HG03354 (cell line): ENCODE results near the gene FGF1.

ENCODE experiments used
- ATAC-seq: cut with Tn5 transposase; IDR thresholded peaks from one replicate; pipeline ENCODE4 v1.9.1; 2021; ENCODE audit warnings: mild to moderate bottlenecking; ENCODE audit not compliant: unreplicated experiment, poor library complexity, severe bottlenecking

Gene FGF1

DNA sequence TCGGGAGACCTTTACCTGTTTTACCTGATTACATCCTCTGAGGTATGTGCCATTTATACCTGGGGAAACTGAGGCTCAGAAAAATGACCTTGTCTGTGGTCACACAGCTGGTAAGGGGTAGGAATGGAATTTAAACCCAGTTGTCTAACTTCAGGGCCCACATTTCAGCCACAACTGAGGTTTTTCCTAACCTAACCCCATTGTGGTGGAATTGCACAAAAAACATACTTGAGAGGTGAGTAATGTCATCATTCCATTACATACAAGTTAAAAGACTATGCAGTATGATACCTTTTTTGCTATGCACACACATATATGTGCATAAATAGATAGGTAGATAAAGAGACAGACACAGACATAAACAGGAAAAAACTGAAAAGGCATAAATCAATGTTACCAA, 14.1 kb downstream of the FGF1 start:
- no peak for ATAC-seq

DNA sequence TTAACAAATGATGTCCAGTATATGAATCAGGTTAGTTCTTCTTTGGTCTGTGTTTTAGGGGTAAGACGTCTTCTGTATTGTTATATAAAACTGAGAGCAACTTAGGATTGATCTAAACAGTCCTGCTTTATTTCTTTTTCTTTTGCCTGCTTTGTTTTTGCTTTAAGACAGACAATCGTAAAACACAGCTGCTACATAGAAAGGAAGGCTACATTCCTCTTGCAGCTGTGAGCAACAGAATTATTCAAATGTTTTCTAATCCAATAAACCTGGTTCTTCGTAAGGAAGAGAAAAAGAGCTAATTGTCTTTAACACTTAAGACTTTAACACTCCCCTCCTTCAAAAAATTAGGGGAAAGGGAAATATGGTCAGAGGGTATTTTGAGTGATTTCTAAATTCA, 14.6 kb downstream of the FGF1 start:
- no peak for ATAC-seq

DNA sequence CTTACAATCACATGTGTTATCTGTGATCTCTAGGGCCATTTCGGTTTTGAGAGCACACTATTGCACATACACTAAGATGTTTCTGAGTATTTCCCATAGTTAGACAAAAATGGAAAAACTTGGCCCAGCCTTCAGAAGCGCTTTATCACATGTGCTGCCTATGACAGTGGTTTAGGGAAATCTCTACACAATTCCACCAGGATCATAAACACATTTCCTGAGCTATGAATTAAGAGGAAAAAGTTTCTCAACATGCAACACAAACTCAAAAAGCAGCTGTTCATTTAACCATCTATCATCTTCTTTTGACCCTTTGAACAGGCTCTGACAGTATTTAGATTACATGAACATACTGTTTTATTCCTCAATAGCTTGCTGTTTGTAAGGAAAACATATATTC, 15.1 kb downstream of the FGF1 start:
- ATAC-seq, result no peak

DNA sequence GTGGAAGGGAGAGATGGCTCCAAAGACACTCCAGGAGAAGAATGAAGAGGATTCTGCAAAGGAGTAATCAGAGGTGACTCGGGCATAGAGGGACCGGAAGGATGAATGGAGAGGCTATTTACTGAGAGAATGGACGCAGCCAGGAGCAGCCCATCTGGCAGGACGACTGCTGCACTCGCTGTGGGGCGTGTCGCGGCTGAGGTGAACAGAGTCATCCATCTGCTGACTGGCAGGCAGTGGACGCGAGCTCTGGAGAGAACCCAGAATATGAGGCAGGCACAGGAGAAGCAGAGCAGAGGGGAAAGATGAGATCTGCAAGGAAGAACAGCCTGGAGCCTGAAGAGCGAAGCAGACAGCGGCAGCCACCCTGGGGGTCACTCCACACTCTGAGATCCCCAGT, 16.4 kb downstream of the FGF1 start:
- ATAC-seq, result no peak

DNA sequence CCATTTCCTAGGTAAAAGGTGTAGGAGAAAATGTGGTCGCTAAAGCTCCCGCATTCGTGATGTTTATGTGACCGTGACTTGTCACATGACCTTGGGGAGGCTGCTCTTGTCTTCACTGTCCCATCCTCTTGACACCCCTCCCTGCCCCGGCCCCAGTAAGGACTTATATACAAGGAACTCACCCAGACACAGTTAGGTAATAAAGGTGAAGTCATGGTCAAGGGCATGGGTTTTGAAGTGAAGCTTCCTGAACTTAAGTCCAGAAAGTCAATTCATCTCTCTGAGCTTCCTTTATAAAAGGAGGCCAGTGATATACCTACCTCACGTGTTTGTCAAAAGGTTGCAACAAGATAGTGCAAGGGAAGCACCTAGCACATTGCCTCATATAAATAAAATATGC, 17.6 kb downstream of the FGF1 start:
- ATAC-seq, result no peak

DNA sequence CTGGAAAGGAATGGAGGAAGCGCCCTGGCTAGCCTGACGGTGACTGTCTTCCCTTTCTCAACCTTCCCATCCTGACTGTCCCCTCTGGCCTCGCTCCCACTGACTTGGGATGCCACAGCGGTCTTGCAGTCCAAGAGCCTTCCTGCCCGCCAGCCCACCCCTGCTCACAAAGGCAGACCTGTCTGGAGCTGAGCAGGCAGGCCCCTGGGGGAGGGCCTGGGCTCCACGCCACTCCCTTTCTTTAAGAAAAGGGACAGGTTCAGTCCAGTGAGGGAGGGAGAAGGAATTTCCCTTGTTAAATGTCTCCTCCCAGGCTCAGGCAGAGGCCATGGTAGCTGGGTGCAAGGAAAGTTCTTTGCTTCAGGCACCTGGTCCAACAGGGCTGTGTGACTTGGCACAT, 18.1 kb downstream of the FGF1 start:
- ATAC-seq, result no peak

DNA sequence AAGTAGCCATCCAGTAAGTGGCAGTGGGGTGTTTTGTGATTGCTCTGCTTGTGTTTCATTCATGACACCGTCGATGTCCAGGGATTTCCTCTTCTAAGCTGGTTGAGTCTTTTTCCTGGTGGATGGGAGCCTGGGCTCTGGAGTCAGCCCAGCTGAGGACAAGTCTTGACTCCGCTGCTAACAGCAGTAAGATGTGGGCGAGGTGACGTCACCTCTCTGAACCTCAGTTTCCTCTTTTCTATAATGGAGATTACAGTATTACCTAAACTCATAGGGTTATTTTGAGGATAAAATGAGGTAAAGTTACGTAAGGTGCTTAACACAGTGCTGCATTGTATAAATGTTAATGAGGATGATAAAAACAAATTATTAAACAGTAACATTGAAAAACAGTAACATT, 21.3 kb downstream of the FGF1 start:
- ATAC-seq, result no peak

DNA sequence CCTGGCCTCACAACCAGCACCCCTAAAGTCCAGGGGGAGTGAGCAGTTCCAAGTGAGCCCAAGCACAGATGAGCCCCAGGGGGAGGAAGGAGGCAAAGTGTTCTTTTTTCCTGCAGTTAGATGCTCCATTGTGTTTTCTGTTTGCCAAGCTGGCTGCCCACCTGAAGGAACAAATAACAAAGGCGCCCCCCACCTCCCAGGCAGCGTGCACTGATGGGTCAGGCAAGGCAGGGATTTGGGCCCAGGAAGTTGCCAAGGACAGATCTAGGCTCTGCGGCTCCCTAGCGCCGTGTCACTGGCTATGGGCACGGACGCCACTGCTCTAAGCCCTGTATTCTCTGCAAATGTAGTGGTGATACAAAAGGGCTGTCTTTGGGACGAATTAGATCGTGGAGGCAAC, 21.8 kb downstream of the FGF1 start:
- ATAC-seq, result no peak

DNA sequence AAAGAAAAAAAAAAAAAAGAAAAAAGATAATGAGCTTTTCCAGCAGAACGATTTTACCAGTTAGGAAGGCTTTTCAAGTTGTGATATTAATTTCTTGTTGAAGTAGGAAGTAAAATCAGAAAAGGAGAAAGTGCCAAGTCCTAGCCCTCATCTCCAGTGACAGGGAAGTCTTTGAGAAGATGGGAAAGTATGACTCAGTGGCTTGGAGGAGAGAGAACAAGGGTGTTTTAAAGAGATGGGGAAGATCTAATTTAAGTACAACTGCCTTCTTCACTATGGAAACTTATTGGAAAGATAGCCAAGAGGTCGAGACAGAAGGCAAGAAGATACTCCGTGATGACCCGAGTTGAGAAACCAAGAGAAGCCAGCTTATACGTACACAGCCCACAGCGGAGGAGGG, 22.6 kb downstream of the FGF1 start:
- no peak for ATAC-seq

DNA sequence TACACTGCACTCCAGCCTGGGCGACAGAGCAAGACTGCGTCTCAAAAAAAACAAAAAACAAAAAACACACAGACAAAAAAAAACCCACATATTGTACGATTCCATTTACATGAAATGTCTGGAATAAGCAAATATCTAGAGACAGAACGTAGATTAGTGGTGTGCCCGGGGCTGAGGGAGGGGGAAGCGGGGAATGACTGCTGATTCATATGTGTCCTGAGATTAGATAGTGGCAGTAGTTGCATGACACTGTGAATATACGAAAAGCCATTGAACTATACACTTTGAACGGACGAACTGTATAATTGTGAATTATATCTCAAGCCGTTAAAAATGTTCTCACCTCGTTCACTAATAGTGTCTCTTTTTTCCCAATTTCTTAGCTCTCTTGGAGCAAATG, 23.9 kb downstream of the FGF1 start:
- no peak for ATAC-seq

DNA sequence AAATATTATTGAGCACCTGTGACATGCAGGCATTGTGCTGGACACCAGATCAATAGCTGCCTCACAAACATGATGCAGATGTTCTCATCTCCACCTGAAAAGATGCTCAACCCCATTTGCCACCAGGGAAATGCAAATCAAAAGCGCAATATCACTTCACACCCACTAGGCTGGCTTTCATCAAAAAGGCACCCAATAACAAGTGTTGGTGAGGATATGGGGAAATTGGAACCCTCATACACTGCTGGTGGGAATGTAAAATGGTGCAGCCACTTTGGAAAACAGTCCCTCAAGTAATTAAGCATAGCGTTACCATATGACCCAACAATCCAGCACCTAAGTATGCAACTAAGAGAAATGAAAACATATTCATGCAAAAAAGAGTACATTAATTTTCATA, 24.7 kb downstream of the FGF1 start:
- ATAC-seq, result no peak

DNA sequence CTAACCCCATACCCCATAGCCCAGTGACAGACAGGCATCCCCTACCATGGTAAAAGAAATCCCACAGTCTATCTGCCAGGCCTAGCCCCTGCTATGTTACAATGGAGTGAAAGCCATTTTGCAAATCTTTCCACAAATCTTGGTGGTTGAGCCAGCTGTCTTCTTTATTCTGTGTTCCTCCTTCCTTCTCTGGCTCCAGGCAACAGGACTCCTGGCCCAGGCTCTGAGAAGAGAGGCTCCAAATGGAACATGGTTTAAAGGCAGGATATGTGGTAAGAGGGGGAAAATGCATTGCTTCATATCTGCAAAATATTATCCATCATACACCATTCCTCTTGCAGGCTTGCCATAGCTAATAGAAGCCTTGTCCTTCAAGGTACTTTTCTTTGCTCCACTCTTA, 25.2 kb downstream of the FGF1 start:
- no peak for ATAC-seq

DNA sequence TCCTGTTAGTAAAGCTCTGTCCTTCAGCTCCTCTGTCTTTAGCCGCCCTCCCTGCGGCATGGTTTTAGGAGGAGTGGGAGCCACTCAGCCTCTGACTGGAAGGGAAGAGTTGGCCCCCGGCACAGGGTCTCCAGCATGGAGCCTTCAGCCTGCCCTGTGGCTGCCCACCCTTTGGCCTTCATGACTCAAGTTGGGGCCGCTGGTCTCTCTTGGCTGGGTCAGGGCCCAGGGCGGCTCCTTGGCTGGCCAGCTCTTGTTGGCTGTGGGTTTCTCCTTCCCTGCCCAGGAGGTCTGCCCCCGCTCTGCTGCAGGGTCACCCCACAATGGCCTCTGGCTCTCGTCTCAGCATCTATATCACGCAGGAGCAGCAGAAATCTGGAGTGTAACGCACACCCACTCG, 25.7 kb downstream of the FGF1 start:
- no peak for ATAC-seq

DNA sequence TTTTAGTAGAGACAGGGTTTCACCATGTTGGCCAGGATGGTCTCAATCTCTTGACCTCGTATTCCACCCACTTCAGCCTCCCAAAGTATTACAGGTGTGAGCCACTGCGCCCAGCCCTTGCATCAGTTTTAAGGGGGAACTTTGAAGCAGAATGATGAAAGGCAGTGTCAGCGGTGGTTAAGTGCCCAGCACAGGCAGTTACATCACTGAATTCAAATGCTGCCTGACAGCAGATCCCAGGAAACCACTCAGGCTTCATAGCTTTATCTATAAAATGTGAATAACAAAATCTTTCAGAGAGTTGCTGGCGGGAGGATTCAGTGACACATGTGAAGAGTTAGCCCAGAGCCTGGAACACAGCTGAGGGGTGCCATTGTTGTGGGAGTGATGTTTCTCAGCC, 26.5 kb downstream of the FGF1 start:
- no peak for ATAC-seq

DNA sequence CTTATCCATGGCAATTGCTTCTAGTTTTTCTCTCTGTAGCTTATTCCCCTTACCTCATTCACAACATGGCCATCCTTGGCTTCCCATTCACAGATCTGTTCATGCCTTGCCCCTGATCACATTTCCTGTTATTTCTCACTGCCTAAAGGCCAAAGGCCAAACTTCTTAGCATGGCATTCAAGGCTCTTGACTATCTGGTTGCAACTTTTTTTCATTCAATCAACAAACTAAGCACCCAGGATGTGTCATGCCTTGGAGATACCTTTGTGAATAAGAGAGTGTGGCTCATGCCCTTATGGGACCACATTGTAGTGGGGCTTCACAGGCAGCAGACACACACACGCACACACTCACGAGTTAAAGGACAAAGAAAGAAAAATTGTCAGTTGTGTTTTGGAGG, 27.6 kb downstream of the FGF1 start:
- no peak for ATAC-seq

DNA sequence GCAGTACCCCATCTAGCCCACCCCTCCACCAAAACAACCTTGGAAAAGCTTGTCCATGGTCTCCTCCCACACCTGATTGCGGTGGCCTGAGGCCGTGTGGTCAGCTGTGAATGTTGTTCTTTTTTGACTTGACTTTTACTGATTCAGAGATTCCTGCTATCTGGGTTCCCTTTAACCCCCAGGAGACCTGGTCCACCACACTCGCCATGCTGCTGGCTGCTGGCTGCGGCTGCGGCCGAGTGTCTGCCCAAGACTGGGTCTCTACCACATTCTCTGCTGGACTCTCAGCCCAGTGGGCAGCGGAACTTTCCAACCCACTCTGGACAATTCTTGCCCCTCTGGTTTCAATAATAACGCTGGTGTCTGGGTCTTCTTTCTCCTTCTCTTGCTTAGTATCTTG, 28.4 kb downstream of the FGF1 start:
- ATAC-seq, result no peak

DNA sequence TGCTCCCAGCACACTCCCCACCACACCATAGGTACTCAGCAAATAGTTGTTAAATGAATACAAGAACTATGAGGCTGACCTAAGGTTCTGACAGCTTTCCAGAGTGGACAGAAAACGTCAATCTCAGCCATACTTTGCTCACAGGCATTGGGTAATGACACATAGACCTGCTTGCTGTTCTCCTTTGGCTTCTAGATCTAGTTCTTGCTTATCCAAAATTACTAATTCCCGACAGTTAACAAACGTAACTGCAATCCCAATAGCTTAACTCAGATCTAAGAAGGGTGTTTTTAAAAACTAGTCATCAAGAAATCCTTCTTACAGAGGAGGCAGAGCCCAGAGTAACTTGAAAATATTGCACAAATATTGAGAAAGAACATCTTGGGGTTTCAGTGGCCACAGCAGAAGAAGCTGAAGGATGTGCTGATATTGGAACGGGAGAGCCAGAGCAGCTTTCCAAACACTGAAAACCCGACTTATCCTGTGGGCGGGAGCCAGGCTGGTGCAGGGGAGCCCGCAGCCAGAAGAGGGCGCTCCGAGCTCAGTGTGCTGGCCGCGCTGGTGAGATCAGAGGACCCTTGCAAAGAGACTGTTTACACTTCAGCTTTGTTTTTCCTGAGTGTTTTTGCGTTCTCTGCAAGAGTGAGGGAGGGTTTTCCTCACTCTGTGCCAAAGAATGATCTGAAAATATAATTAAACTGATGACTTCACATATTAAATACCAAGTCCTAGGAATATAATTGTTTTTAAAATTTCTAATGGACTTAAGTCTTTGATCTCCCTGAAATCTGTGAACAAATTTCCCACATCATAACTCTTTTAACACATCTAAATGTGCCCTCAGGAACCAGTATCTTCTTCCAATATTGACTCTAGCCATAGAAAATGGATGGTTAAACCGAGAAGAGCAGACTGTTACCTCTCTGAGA, 30.3 kb downstream of the FGF1 start:
- ATAC-seq, result peak; percentile 83

DNA sequence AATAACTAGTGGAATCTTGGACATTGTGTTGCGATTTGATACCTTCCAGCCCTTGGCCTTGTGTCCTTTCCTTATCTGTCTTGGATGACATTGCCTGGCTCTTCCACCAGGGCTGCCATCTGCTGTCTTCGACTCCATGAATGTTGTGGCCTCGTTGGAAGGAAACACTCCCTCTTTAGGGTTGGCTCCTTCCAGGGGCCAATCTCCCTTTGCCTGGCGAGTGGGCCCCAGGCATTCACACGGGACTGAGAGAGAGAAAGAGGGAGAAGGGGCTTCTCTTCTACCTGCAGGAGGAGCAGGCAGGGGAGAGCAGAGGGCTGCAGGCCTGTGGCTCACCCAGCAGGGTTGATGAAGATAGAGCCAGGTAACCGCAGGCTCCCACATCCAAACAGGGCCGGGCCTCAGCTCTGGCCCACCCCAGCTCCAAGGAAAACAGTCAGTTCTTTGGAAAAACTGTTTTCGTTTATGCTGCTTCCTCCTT, 31.3 kb downstream of the FGF1 start:
- ATAC-seq, result no peak

DNA sequence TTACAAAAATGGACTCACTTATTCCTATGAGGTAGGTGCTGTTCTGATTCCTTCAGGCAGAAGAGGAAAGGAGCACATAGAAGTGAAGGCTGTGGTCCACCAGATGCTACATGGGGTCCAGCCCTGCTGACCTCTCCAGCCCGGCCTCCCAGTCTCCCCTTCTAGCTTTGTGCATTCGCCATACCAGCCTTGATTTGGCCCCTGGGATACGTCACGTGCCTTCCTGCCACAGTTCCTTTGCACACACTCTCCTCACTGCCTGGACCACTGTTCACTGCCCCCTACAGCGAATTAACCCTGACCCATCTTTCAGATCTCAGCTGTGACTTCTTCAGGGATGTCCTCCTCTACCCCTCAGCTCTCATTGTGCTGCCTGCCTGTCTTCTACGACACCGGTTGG, 32.6 kb downstream of the FGF1 start:
- no peak for ATAC-seq

DNA sequence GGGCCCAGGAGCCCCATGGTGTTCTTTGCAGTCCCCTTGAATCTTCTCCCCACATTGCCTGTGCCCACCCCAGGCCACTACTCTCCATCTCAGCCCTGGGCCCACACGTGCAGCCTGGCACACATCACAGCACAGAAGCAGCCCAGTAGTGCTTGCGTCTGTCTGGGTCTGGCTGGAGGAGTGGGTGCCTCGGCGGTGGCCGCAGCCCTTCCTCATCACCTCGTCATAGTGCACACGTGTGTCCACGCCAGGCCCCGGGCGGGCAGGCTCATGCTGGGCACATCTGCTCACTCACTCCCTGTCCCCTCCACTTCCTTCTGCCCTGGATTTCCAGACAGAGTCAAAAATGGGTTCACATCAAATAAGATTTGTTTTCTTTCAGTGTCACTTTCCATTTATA, 33.3 kb downstream of the FGF1 start:
- ATAC-seq, result no peak

DNA sequence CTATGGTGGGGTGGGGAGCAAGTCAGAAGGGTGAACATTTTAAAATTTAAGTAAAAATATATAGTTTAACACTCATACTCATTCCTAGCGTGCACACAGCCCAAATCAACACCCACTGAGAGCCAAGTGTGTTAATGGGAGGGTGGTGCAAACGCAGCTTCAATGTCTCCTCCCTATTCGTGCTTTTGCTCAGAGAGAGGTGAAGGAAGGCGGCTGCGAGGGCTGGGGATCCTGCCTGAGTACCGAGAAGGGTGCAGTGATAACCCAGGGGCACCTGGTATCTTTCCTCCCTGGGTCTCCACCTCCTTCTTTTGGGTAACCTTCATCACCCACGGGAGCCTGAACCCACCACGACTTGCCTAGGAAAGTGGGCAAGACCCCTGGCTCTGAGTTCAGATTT, 35.0 kb downstream of the FGF1 start:
- no peak for ATAC-seq

DNA sequence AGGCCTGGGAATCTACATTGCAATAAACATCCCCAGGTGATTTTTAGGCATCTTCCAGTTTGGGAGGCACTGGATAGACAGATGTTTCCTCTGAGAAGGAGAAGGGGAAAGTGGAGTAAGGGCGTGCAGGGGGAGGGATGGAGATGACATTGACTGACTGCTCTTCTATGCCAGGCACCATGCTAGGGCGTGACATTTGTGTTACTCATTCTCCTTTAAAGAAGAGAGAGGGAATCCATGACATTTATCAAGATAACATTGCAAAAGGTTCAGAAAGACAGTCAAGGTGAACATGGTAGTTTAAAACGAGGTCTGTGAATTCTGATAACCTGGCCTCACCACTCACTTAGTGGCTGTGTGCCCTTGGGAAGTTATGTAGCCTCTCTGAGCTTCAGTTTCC, 35.8 kb downstream of the FGF1 start:
- no peak for ATAC-seq
